Sigmoid colon (tissue), 4 donors: ENCODE data around the gene VAX1.
"Not testable (repeated sequence)": the region's sequence is repeated elsewhere in the genome, so short reads cannot be mapped to it uniquely, and the experiment has no call there.

ENCODE experiments used
- EP300 ChIP-seq, 4 donors: sonication (generic); formaldehyde crosslinking; IDR thresholded peaks; one replicate each; pipeline ENCODE4 v1.6.1; 2017; ENCODE audit warnings: antibody characterized with exemption in 4 of 4
- POLR2A ChIP-seq, 2 donors: fragments of 450-650 bp; IDR thresholded peaks; one replicate each; pipeline ENCODE4 v1.6.1; 2016; ENCODE audit warnings: antibody characterized with exemption in 2 of 2, mild to moderate bottlenecking in 2 of 2, moderate library complexity in 2 of 2
- POLR2AphosphoS5 ChIP-seq, 4 donors: sonication (generic); formaldehyde crosslinking; IDR thresholded peaks; one replicate each; pipeline ENCODE4 v1.6.1; 2017; ENCODE audit warnings: antibody characterized with exemption in 4 of 4
- TF ChIP-seq, protein P1 (sequence below), 4 experiments: fragments of 450-650 bp in 3 of 4; fragments of 200-600 bp in 1 of 4; IDR thresholded peaks; one replicate each; pipeline ENCODE4 v1.5.1; 2016 to 2019; ENCODE audit warnings: antibody characterized with exemption in 4 of 4, mild to moderate bottlenecking in 3 of 4, moderate library complexity in 2 of 4

DNA sequence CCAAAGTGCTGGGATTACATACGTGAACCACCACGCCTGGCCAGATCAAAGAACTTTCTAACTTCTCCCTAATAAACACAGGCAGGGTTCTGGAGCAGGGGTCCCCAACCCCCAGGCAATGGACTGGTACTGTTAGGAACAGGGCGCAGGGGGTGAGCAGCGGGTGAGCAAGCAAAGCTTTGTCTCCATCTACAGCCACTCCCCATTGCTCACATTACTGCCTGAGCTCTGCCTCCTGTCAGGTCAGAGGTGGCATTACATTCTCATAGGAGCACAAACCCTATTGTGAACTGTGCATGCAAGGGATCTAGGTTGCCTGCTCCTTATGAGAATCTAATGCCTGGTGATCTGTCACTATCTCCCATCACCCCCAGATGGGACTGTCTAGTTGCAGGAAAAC is 47.7 kb upstream of the VAX1 start:
- TF ChIP-seq, protein P1, sequence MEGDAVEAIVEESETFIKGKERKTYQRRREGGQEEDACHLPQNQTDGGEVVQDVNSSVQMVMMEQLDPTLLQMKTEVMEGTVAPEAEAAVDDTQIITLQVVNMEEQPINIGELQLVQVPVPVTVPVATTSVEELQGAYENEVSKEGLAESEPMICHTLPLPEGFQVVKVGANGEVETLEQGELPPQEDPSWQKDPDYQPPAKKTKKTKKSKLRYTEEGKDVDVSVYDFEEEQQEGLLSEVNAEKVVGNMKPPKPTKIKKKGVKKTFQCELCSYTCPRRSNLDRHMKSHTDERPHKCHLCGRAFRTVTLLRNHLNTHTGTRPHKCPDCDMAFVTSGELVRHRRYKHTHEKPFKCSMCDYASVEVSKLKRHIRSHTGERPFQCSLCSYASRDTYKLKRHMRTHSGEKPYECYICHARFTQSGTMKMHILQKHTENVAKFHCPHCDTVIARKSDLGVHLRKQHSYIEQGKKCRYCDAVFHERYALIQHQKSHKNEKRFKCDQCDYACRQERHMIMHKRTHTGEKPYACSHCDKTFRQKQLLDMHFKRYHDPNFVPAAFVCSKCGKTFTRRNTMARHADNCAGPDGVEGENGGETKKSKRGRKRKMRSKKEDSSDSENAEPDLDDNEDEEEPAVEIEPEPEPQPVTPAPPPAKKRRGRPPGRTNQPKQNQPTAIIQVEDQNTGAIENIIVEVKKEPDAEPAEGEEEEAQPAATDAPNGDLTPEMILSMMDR (IDR thresholded peaks at IDR 0.05): not testable (repeated sequence)
- not testable (repeated sequence) for TF ChIP-seq EP300, POLR2AphosphoS5, POLR2A (IDR thresholded peaks at IDR 0.05)
